ENCODE results near the gene RAPSN. TPM values are rescaled to one million over a fixed set of nuclear protein-coding genes. Genes with fewer than 3 reads are reported as not detected.

The RAPSN gene
- total RNA-seq, 2 donors from 2014 or later = not detected

DNA sequence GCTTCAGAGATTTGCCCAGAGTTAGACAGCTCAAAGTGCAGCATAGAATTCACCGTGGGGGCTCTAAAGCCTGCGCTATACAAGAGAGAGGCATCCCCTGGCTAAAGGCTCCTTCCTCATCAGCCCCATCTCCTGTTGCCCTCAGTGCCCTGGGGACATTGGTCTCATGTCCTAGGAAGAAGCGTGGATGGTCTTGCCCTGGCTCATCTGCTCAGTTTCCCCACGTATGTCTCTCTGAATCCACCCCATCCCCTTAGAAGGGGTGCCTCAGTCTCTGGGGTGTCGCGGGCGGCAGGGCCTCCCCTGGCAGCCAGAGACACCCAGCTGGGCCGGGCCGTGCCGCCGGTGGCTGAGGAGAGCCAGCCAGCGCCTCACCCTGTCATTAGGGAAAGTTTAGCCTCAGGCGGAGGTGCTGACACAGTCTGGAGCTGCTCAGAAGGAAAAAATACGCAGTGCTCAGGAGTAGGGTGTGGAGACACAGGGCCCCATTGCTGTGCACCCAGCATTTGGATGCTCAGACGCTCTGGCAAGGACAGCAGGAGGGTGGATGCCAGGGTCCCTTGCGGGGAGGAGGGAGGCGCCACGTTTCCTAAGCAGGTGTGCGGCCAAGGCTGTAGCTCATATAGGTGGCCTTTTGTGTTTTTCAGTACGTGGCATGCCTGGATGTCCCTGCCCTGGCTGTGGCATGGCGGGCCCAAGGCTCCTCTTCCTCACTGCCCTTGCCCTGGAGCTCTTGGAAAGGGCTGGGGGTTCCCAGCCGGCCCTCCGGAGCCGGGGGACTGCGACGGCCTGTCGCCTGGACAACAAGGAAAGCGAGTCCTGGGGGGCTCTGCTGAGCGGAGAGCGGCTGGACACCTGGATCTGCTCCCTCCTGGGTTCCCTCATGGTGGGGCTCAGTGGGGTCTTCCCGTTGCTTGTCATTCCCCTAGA is 39.2 kb downstream of the RAPSN start:
- Histone ChIP-seq H3K27me3 (no peaks in the 10 kb centered on the region), H3K27ac (peak overlapping the region; percentile 93 to 97), H3K4me1 (peaks cover 0 to 52% of the 10 kb centered on the region in 2 donors), H3K4me3 (peak overlapping the region; percentile 85 to 99), H3K36me3 (peaks cover 37% of the 10 kb centered on the region), H3K9me3 (no peaks in the 10 kb centered on the region)
- no peak for DNase-seq (ENCODE audit: low spot score)
- TF ChIP-seq, protein P1, sequence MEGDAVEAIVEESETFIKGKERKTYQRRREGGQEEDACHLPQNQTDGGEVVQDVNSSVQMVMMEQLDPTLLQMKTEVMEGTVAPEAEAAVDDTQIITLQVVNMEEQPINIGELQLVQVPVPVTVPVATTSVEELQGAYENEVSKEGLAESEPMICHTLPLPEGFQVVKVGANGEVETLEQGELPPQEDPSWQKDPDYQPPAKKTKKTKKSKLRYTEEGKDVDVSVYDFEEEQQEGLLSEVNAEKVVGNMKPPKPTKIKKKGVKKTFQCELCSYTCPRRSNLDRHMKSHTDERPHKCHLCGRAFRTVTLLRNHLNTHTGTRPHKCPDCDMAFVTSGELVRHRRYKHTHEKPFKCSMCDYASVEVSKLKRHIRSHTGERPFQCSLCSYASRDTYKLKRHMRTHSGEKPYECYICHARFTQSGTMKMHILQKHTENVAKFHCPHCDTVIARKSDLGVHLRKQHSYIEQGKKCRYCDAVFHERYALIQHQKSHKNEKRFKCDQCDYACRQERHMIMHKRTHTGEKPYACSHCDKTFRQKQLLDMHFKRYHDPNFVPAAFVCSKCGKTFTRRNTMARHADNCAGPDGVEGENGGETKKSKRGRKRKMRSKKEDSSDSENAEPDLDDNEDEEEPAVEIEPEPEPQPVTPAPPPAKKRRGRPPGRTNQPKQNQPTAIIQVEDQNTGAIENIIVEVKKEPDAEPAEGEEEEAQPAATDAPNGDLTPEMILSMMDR (IDR thresholded peaks at IDR 0.05) = no peak

DNA sequence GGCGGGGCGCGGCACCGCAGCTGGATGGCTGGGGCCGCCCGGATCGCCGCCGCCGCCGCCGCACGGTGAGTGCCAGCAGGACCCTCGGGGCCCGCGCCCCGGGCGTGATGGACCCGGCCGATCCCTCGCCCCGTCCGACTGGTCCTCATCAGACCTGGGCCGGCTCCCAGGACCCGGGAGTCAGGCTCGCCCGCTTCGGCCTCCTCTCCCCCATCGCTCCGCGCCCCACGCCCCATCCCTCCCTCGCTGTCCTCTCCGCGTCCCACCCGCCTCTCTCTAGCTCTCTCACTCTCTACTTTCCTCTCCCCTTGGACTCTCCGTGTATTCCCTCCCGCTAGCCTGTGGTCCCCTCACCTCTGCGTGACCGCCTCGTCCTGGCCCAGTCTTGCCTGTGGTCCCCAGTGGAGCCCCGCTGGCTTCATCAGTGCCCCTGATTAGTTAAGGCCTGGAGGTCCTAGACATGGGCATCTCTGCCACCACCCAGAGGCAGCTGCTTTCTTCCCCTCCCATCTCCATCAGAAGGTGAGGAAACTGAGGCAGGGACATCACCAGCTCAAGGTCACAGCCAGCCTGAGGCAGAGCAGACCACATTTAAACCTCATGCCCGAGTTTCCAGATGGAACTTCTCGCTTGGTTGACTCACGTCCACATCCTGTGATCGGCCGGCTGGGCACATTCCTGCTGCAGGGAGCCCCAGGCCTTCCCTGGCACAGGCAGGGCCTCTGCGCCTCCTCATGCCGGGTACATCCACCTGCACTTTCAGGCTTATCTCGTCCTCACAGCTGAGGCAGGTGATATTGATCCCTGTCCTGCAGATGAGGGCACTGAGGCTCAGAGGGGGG is 40.1 kb downstream of the RAPSN start:
- peaks cover 0 to 43% of the 10 kb centered on the region in 2 donors for H3K4me1 ChIP-seq
- H3K9me3 ChIP-seq = no peaks in the 10 kb centered on the region
- TF ChIP-seq, protein P1 (IDR thresholded peaks at IDR 0.05) = no peak
- no peak for DNase-seq (ENCODE audit: low spot score)
- H3K36me3 ChIP-seq = peaks cover 28% of the 10 kb centered on the region
- no peaks in the 10 kb centered on the region for H3K27me3 ChIP-seq
- peak overlapping the region; percentile 93 to 97 for H3K27ac ChIP-seq
- H3K4me3 ChIP-seq = peak overlapping the region; percentile 85 to 99

DNA sequence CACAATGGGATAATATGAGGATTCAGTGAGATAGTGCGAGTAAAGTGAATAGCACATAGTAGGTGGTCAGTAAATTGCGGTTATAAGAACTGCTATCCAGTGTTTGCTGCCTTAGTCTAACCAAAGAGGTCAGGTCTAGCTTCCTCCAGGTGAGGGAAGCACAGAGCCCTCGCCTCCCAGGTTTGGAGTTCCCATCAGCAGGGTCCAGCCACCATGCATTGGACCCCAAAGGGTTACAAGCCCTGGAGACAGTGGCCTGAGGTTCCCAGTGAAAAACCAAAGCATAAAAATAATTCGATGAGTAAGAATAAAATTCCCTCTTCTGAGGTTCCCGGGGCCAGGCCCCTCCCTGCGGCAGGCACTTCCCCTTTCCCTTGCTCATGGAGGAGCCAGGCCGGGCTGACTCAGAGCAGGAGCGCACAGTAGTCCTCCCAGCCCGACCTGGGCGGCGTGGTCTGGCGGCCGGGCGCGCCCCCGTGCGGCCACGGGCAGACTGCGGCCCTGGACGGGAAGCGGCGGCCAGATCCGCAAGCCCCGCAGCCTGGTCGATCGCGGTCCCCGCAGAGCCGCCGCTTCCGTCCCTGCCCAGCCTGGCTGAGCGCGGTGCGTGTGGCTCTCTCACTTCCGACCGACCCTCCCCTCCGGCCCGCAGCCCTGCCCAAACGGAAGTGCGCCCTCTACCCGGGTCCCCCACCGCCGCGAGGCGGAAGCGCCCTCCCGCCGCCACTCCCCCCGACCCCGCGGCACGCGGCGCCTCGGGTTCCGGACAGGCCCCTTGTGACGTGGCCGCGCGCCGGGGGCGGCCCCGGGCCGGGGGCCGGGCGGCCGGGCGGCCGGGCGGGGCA is 41.0 kb downstream of the RAPSN start, which contains the start of gene SLC39A13:
TSS of gene SLC39A13 (plus strand) at position 845 of the 845 bp plus-strand sequence. CDS start 1,505 bp downstream, outside the sequence.
- H3K36me3 ChIP-seq = peaks cover 19% of the 10 kb centered on the region
- no peaks in the 10 kb centered on the region for H3K9me3 ChIP-seq
- peaks cover 0 to 37% of the 10 kb centered on the region in 2 donors for H3K4me1 ChIP-seq
- TF ChIP-seq, protein P1 (IDR thresholded peaks at IDR 0.05) = peak; percentile 87 to 96
- peak; percentile 96 for DNase-seq (ENCODE audit: low spot score)
- no peaks in the 10 kb centered on the region for H3K27me3 ChIP-seq
- peak within 1 kb of the TSS; percentile 93 to 97 for H3K27ac ChIP-seq
- H3K4me3 ChIP-seq = peak within 1 kb of the TSS; percentile 85 to 99

DNA sequence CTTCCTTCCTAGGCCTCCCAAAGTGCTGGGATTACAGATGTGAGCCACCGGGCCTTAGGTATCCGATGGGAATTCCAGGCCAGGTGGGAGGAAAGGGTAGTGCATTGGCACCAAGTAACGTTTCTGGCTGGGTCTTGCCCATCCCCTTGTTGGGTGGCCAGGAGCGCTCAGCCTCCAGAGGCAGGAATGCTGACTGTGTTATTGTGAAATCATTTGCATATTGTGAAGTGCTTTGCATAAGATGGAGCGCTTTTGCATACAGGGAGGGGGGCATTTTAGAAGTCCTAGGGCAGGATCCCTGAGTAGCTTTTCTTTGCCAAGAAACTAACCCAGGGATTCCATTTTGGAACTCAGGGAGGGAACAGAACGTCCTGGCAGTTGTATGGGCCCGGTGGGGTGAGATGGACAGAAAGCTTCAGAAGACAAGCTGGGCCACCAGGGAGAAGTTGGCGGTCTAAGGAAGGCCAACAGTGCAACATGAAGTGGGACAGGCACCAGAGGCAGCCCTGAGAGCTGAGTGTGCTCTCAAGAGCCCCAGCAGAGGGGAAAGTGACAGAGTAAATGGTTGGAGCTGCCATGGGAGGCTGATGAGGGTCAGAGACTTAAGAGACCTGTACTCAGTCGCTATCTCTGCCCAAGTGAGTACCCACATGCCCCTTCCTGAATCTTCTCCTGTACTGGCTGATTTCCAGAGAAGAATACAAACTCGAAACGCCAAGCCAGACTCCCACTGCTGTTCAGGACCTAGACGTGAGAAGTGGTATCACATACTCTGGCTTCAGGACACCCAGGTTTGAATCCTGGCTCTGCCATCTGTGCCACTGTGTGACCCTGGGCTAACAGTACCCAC is 41.8 kb downstream of the RAPSN start:
- no peaks in the 10 kb centered on the region for H3K9me3 ChIP-seq
- peak overlapping the region; percentile 93 to 97 for H3K27ac ChIP-seq
- DNase-seq (ENCODE audit: low spot score) = no peak
- no peaks in the 10 kb centered on the region for H3K27me3 ChIP-seq
- peaks cover 0 to 37% of the 10 kb centered on the region in 2 donors for H3K4me1 ChIP-seq
- H3K4me3 ChIP-seq = peak overlapping the region; percentile 48 to 85
- TF ChIP-seq, protein P1 (IDR thresholded peaks at IDR 0.05) = no peak
- H3K36me3 ChIP-seq = peaks cover 16% of the 10 kb centered on the region

Data from right atrium auricular region (tissue), 2 donors.